HG02870 (cell line): ENCODE measurements around the gene GALNT9.
"Not testable (repeated sequence)": the region's sequence is repeated elsewhere in the genome, so short reads cannot be mapped to it uniquely, and the experiment has no call there.

ENCODE experiments used
- ATAC-seq: cut with Tn5 transposase; IDR thresholded peaks from one replicate; pipeline ENCODE4 v1.9.1; 2021; ENCODE audit warnings: mild to moderate bottlenecking, moderate library complexity; ENCODE audit not compliant: unreplicated experiment

Gene GALNT9

GRCh38 chr12:132238488-132238854 lies 90.9 kb downstream of the GALNT9 start:
- no peak for ATAC-seq

GRCh38 chr12:132237772-132238487 lies 91.5 kb downstream of the GALNT9 start:
- no peak for ATAC-seq

GRCh38 chr12:132236930-132237771 lies 92.2 kb downstream of the GALNT9 start:
- no peak for ATAC-seq

- no peak for ATAC-seq
These were observed 93.1 kb downstream of the GALNT9 start for GRCh38 chr12:132236129-132236929.

GRCh38 chr12:132235116-132235820 lies 94.1 kb downstream of the GALNT9 start:
- ATAC-seq: no peak

GRCh38 chr12:132230381-132230780 lies 99.0 kb downstream of the GALNT9 start:
- ATAC-seq: no peak

GRCh38 chr12:132229926-132230325 lies 99.5 kb downstream of the GALNT9 start:
- ATAC-seq: no peak

- no peak for ATAC-seq
These were observed 100.1 kb downstream of the GALNT9 start for GRCh38 chr12:132229193-132229760.

- ATAC-seq: no peak
These were observed 100.8 kb downstream of the GALNT9 start for GRCh38 chr12:132228476-132229192.

- ATAC-seq: no peak
These were observed 101.5 kb downstream of the GALNT9 start for GRCh38 chr12:132227782-132228475.

- no peak for ATAC-seq
These were observed 102.3 kb downstream of the GALNT9 start for GRCh38 chr12:132227118-132227517.

- ATAC-seq: no peak
These were observed 102.8 kb downstream of the GALNT9 start for GRCh38 chr12:132226604-132227003.

GRCh38 chr12:132225214-132225613 lies 104.2 kb downstream of the GALNT9 start:
- no peak for ATAC-seq

GRCh38 chr12:132224484-132224883 lies 104.9 kb downstream of the GALNT9 start:
- no peak for ATAC-seq

- ATAC-seq: no peak
These were observed 106.6 kb downstream of the GALNT9 start for GRCh38 chr12:132222808-132223173.

- no peak for ATAC-seq
These were observed 107.1 kb downstream of the GALNT9 start for GRCh38 chr12:132222096-132222807.

GRCh38 chr12:132219761-132220160 lies 109.6 kb downstream of the GALNT9 start:
- not testable (repeated sequence) for ATAC-seq

GRCh38 chr12:132219323-132219722 lies 110.1 kb downstream of the GALNT9 start:
- ATAC-seq: no peak

GRCh38 chr12:132218915-132219314 lies 110.5 kb downstream of the GALNT9 start:
- no peak for ATAC-seq
